HCT116 (cell line): ENCODE data around the gene CALR3. TPM values are rescaled to one million over a fixed set of nuclear protein-coding genes. Genes with fewer than 3 reads are reported as not detected.
"Not testable (repeated sequence)": the region's sequence is repeated elsewhere in the genome, so short reads cannot be mapped to it uniquely, and the experiment has no call there.

Experiments used
- ATAC-seq: fragments of 200-7000 bp; cut with Tn5 transposase; 2 replicates; pipeline ENCODE4 v1.9.1; 2020; ENCODE audit warnings: mild to moderate bottlenecking, moderate library complexity
- BruUV-seq: library from RNA; stranded (reverse); fragments of 400-500 nt; replicated peaks from 2 replicates; lab custom pipeline; 2021; lab: Mats Ljungman, UMichigan
- CTCF ChIA-PET: fragments of 300-600 bp; sonication (Branson Sonifier 250); formaldehyde crosslinking; loops from one replicate; lab custom pipeline; 2021; ENCODE audit warnings: antibody characterized with exemption; lab: Charles Lee
- POLR2A ChIA-PET: fragments of 300-600, 350-600 bp; sonication (Branson Sonifier 250); formaldehyde crosslinking; loops from one replicate; lab custom pipeline; 2021; ENCODE audit warnings: antibody characterized with exemption; lab: Charles Lee
- RAD21 ChIA-PET, 2 experiments: fragments of 300-600 bp; sonication (Branson Sonifier 250); formaldehyde crosslinking; loops; one replicate each; lab custom pipeline; 2023; ENCODE audit warnings: low total read pairs in 2 of 2; ENCODE audit not compliant: uncharacterized antibody in 2 of 2, unreplicated experiment in 2 of 2, low non-redundant PET in 1 of 2; lab: Charles Lee
- DNase-seq: peaks from one replicate; pipeline ENCODE4 v3.0.0-alpha.2; 2010; ENCODE audit warnings: low read depth, low spot score
- H2AFZ ChIP-seq: fragments of 200-600 bp; shearing (Covaris generic), sonication (generic); 2 replicates; pipeline ENCODE4 v1.6.1; 2017; ENCODE audit warnings: low read depth, mixed run types, mixed read lengths, antibody characterized with exemption, low read length; ENCODE audit not compliant: poor library complexity, severe bottlenecking
- H3K27ac ChIP-seq: 2 replicates; pipeline ENCODE4 v1.5.1; 2012; ENCODE audit warnings: low read depth, low read length
- H3K27me3 ChIP-seq: fragments of 200-600 bp; sonication (generic); 2 replicates; pipeline ENCODE4 v1.6.1; 2016; ENCODE audit warnings: mixed run types, low read length, mixed read lengths; ENCODE audit not compliant: insufficient read depth
- H3K36me3 ChIP-seq, 2 experiments: fragments of 200-500 bp in 1 of 2; fragments of 200-600 bp in 1 of 2; sonication (Bioruptor generic) in 1 of 2; sonication (generic) in 1 of 2; 2 replicates each; pipeline versions ENCODE4 v1.5.1 to v1.6.1; 2014 to 2016; ENCODE audit warnings: low read length in 2 of 2, inconsistent platforms in 1 of 2, mixed read lengths in 1 of 2, mixed run types in 1 of 2; ENCODE audit not compliant: insufficient read depth in 2 of 2, control insufficient read depth in 1 of 2
- H3K4me1 ChIP-seq, 2 experiments: fragments of 200-600 bp in 1 of 2; sonication (generic) in 1 of 2; 2 replicates each; pipeline versions ENCODE4 v1.5.1 to v1.6.1; 2012 to 2017; ENCODE audit warnings: low read length in 2 of 2, inconsistent platforms in 1 of 2, mild to moderate bottlenecking in 1 of 2, mixed read lengths in 1 of 2, mixed run types in 1 of 2, moderate library complexity in 1 of 2; ENCODE audit not compliant: insufficient read depth in 2 of 2, control insufficient read depth in 1 of 2
- H3K4me2 ChIP-seq: fragments of 200-600 bp; sonication (generic); 2 replicates; pipeline ENCODE4 v1.6.1; 2017; ENCODE audit warnings: mixed run types, low read length, mixed read lengths
- H3K4me3 ChIP-seq, 2 experiments: fragments of 200-600 bp in 1 of 2; sonication (generic) in 1 of 2; replicated peaks in 1 of 2; 2 replicates each; pipeline ENCODE4 v1.5.1; 2011 to 2016; ENCODE audit warnings: low read length in 2 of 2, control low read depth in 1 of 2, low read depth in 1 of 2, mild to moderate bottlenecking in 1 of 2, mixed read lengths in 1 of 2, mixed run types in 1 of 2
- H3K79me2 ChIP-seq: fragments of 200-600 bp; sonication (generic); 2 replicates; pipeline ENCODE4 v1.6.1; 2017; ENCODE audit warnings: mild to moderate bottlenecking, mixed run types, low read length, moderate library complexity, mixed read lengths; ENCODE audit not compliant: insufficient read depth
- H3K9ac ChIP-seq: fragments of 200-600 bp; sonication (generic); 2 replicates; pipeline ENCODE4 v1.6.1; 2016; ENCODE audit warnings: low read length, mixed read lengths
- H3K9me2 ChIP-seq: fragments of 200-600 bp; sonication (generic), shearing (Covaris generic); 2 replicates; pipeline ENCODE4 v1.6.1; 2017; ENCODE audit warnings: mixed run types, mild to moderate bottlenecking, moderate library complexity; ENCODE audit not compliant: insufficient read depth
- H3K9me3 ChIP-seq, 2 experiments: fragments of 200-500 bp in 1 of 2; fragments of 200-600 bp in 1 of 2; sonication (Bioruptor generic) in 1 of 2; sonication (generic) in 1 of 2; 2 replicates each; pipeline ENCODE4 v1.6.1; 2014 to 2017; ENCODE audit warnings: low read length in 2 of 2, mixed read lengths in 2 of 2, inconsistent platforms in 1 of 2, low read depth in 1 of 2, mild to moderate bottlenecking in 1 of 2, mixed run types in 1 of 2, moderate library complexity in 1 of 2; ENCODE audit not compliant: control insufficient read depth in 1 of 2, insufficient read depth in 1 of 2
- H4K20me1 ChIP-seq: fragments of 200-600 bp; sonication (generic), shearing (Covaris generic); 2 replicates; pipeline ENCODE4 v1.6.1; 2017; ENCODE audit warnings: mixed run types, mild to moderate bottlenecking, moderate library complexity; ENCODE audit not compliant: insufficient read depth
- CEBPB ChIP-seq: IDR thresholded peaks from 2 replicates; pipeline ENCODE4 v1.6.1; 2012; ENCODE audit warnings: low read depth
- EGR1 ChIP-seq: IDR thresholded peaks from 2 replicates; pipeline ENCODE4 v1.6.1; 2012; ENCODE audit warnings: low read depth
- ELF1 ChIP-seq: IDR thresholded peaks from 2 replicates; pipeline ENCODE4 v1.6.1; 2012; ENCODE audit warnings: low read depth, borderline replicate concordance
- EZH2 ChIP-seq: fragments of 200-600 bp; sonication (generic); IDR thresholded peaks from 2 replicates; pipeline ENCODE4 v1.6.1; 2017; ENCODE audit warnings: antibody characterized with exemption, mixed run types
- EZH2phosphoT487 ChIP-seq: fragments of 200-600 bp; IDR thresholded peaks from 2 replicates; pipeline ENCODE4 v1.6.1; 2018; ENCODE audit warnings: antibody characterized with exemption, borderline replicate concordance
- JUND ChIP-seq: IDR thresholded peaks from 2 replicates; pipeline ENCODE4 v1.6.1; 2012
- MAX ChIP-seq: IDR thresholded peaks from 2 replicates; pipeline ENCODE4 v1.6.1; 2012
- POLR2A ChIP-seq: IDR thresholded peaks from 2 replicates; pipeline ENCODE4 v1.7.0; 2011; ENCODE audit warnings: borderline replicate concordance; ENCODE audit not compliant: insufficient read depth, insufficient read length; ENCODE audit errors: extremely low read depth
- POLR2AphosphoS5 ChIP-seq: IDR thresholded peaks from 2 replicates; pipeline ENCODE4 v1.6.1; 2011; ENCODE audit warnings: mild to moderate bottlenecking, low read depth, low read length, moderate library complexity
- RAD21 ChIP-seq: IDR thresholded peaks from 2 replicates; pipeline ENCODE4 v1.6.1; 2012; ENCODE audit warnings: low read depth, mild to moderate bottlenecking
- SIN3A ChIP-seq: IDR thresholded peaks from 2 replicates; pipeline ENCODE4 v1.6.1; 2012; ENCODE audit warnings: low read depth
- SP1 ChIP-seq: IDR thresholded peaks from 2 replicates; pipeline ENCODE4 v1.6.1; 2012; ENCODE audit warnings: low read depth
- SRF ChIP-seq: IDR thresholded peaks from 2 replicates; pipeline ENCODE4 v1.6.1; 2012; ENCODE audit warnings: low read depth
- YY1 ChIP-seq: IDR thresholded peaks from 2 replicates; pipeline ENCODE4 v1.6.1; 2011; ENCODE audit warnings: low read length, low read depth, moderate library complexity, mild to moderate bottlenecking; ENCODE audit not compliant: insufficient replicate concordance; ENCODE audit errors: extremely low read depth
- ZFX ChIP-seq: fragments of 450-650 bp; IDR thresholded peaks from 2 replicates; pipeline ENCODE4 v1.6.1; 2017
- ZNF274 ChIP-seq: fragments of 200-500 bp; sonication (Bioruptor generic); IDR thresholded peaks from 2 replicates; pipeline ENCODE4 v1.6.1; 2014; ENCODE audit warnings: mild to moderate bottlenecking, low read depth, low read length, inconsistent platforms
- intact Hi-C: fragments of 100-400 bp; cut with micrococcal nuclease; formaldehyde crosslinking; loops from 2 replicates; pipeline ENCODE4 v1.10.0; 2022
- total RNA-seq: library from RNA; stranded (reverse); gene quantifications from one replicate; pipeline ENCODE4 v1.2.1, GENCODE V29; 2021; ENCODE audit not compliant: unreplicated experiment
- TF ChIP-seq, protein P1 (sequence below): IDR thresholded peaks from 2 replicates; pipeline ENCODE4 v1.6.1; 2011; ENCODE audit warnings: mild to moderate bottlenecking, low read length, moderate library complexity; ENCODE audit not compliant: insufficient replicate concordance; ENCODE audit errors: extremely low read depth

The CALR3 gene
- total RNA-seq, 1 experiment from 2014 or later, result not detected

- Histone ChIP-seq H3K79me2 (peaks cover 86% of the 10 kb centered on the region), H3K4me1 (peaks cover 16 to 29% of the 10 kb centered on the region in 2 experiments), H3K36me3 (no peaks in the 10 kb centered on the region), H3K9ac (no peak overlapping the region), H3K9me3 (no peaks in the 10 kb centered on the region; a peak in 1 of 4 replicates), H3K27ac (no peak overlapping the region), H2AFZ (no peak overlapping the region), H3K4me2 (no peak overlapping the region), H3K9me2 (no peaks in the 10 kb centered on the region), H3K27me3 (no peaks in the 10 kb centered on the region), H3K4me3 (no peak overlapping the region), H4K20me1 (0 out of 2 replicates have a peak, but pooled peaks cover 5% of the 10 kb centered on the region)
- ChIA-PET POLR2A (no interaction called here), RAD21 (no interaction called here), CTCF (no interaction called here)
- BruUV-seq, result no TSS peak
- intact Hi-C loops, result no loop called here
- ATAC-seq (no peak), DNase-seq (no peak)
- TF ChIP-seq ZNF274 (no peak), ZFX (no peak), POLR2AphosphoS5 (no peak), YY1 (no peak), EZH2 (no peak), EZH2phosphoT487 (no peak), SRF (no peak), SP1 (no peak), RAD21 (no peak), ELF1 (no peak), POLR2A (no peak), EGR1 (no peak), SIN3A (no peak), JUND (no peak), MAX (no peak), CEBPB (no peak)
- TF ChIP-seq, protein P1, sequence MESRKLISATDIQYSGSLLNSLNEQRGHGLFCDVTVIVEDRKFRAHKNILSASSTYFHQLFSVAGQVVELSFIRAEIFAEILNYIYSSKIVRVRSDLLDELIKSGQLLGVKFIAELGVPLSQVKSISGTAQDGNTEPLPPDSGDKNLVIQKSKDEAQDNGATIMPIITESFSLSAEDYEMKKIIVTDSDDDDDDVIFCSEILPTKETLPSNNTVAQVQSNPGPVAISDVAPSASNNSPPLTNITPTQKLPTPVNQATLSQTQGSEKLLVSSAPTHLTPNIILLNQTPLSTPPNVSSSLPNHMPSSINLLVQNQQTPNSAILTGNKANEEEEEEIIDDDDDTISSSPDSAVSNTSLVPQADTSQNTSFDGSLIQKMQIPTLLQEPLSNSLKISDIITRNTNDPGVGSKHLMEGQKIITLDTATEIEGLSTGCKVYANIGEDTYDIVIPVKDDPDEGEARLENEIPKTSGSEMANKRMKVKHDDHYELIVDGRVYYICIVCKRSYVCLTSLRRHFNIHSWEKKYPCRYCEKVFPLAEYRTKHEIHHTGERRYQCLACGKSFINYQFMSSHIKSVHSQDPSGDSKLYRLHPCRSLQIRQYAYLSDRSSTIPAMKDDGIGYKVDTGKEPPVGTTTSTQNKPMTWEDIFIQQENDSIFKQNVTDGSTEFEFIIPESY, result no peak
Measured at GRCh38 chr19:16467581-16467980, 28.4 kb downstream of the CALR3 start.

DNA sequence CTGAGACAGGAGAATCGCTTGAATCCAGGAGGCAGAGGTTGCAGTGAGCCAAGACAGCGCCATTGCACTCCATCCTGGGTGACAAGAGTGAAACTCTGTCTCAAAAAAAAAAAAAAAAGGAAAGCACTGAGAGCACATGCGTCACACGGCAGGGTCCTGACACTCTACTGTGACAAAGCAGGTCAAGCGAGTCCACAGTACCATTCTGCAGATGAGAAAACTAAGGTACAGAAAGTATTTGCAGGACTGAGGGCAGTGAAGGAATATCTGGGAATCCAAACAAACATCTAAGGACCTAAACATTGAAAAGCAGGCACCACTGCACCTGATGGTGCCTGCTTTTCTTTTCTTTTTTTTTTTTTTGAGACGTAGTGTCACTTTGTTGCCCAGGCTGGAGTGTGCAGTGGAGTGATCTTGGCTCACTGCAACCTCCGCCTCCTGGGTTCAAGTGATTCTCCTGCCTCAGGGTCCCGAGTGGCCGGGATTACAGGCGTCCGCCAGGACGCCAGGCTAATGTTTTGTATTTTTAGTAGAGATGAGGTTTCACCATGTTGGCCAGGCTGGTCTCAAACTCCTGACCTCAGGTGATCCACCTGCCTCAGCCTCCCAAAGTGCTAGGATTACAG lies 29.1 kb downstream of the CALR3 start:
- H3K27ac ChIP-seq, intact Hi-C loops, RAD21 ChIA-PET, H3K9me2 ChIP-seq, H3K4me2 ChIP-seq, POLR2A ChIA-PET, H4K20me1 ChIP-seq, H3K4me3 ChIP-seq, CTCF ChIA-PET, DNase-seq, H3K9ac ChIP-seq, H3K9me3 ChIP-seq, H3K27me3 ChIP-seq, H2AFZ ChIP-seq, H3K36me3 ChIP-seq, BruUV-seq, ATAC-seq: not testable (repeated sequence)
- Histone ChIP-seq H3K79me2 (peaks cover 93% of the 10 kb centered on the region), H3K4me1 (peaks cover 16 to 26% of the 10 kb centered on the region in 2 experiments)
